Left ventricle myocardium inferior (tissue), 1 donor: ENCODE data around the gene TET1. TPM values are rescaled to one million over a fixed set of nuclear protein-coding genes. Genes with fewer than 3 reads are reported as not detected.

ENCODE experiments used
- DNase-seq: peaks from one replicate; pipeline ENCODE4 v3.0.0-alpha.2; 2020
- H3K27ac ChIP-seq: fragments of 200-600 bp; replicated peaks from 2 replicates; pipeline ENCODE4 v1.8.0; 2021
- H3K27me3 ChIP-seq: fragments of 200-600 bp; 2 replicates; pipeline ENCODE4 v1.8.0; 2021; ENCODE audit warnings: low read depth
- H3K36me3 ChIP-seq: fragments of 200-600 bp; 2 replicates; pipeline ENCODE4 v1.8.0; 2021
- H3K4me1 ChIP-seq: fragments of 200-600 bp; 2 replicates; pipeline ENCODE4 v1.8.0; 2021
- H3K4me3 ChIP-seq: fragments of 200-600 bp; 2 replicates; pipeline ENCODE4 v1.8.0; 2021; ENCODE audit warnings: mild to moderate bottlenecking, moderate library complexity
- H3K9me3 ChIP-seq: fragments of 200-600 bp; replicated peaks from 2 replicates; pipeline ENCODE4 v1.8.0; 2021
- intact Hi-C: fragments of 100-400 bp; cut with micrococcal nuclease; formaldehyde crosslinking; loops from one replicate; pipeline ENCODE4 v1.11.0; 2022
- total RNA-seq: library from RNA; stranded (reverse); fragmentation: NEBNext Ultra II Directional; extraction: Animal tissue kit (Norgen Biotek cat#: 25700); gene quantifications from one replicate; pipeline ENCODE4 v1.2.1, GENCODE V29; 2021
- TF ChIP-seq, protein P1 (sequence below): fragments of 200-600 bp; IDR thresholded peaks from 2 replicates; pipeline ENCODE4 v1.8.0; 2021; ENCODE audit warnings: antibody characterized with exemption, mild to moderate bottlenecking, borderline replicate concordance
- donor health status: DM: no; HTN: yes; CAD: no; lungs with severe emphysema.

Gene TET1
- total RNA-seq, 1 donor from 2014 or later = 2.2 TPM

DNA sequence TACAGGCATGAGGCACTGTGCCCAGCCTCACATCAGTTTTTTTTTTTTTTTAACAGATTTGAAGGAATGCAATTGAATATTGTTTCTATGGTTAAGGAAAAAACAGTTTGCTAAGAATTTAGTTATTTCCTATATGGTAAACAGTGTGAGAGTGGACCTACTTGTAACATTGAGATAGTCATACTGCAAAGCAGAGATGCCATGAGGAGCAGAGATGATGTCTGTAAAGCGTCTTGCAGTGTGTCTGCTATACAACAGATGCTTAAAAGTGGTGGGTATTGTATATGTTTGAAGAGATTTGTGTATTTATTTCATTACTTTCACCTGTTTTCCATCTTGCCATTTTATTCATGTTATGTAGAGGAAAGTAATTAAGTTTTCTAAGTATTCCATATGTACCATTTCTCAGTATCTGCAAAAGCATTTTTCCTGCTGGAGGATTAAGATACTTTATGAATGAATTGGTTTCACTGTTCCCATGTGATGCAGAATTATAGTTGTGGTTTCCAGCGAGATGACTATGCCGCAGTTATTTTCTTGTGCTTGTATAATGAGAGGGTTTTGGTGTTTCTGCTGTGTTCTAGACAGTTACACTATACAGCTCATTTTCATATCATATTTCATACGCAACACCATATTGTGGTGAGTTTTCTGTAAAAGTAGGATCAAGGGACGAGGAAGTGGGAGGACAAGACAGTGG lies 26.6 kb downstream of the TET1 start:
- TF ChIP-seq, protein P1, sequence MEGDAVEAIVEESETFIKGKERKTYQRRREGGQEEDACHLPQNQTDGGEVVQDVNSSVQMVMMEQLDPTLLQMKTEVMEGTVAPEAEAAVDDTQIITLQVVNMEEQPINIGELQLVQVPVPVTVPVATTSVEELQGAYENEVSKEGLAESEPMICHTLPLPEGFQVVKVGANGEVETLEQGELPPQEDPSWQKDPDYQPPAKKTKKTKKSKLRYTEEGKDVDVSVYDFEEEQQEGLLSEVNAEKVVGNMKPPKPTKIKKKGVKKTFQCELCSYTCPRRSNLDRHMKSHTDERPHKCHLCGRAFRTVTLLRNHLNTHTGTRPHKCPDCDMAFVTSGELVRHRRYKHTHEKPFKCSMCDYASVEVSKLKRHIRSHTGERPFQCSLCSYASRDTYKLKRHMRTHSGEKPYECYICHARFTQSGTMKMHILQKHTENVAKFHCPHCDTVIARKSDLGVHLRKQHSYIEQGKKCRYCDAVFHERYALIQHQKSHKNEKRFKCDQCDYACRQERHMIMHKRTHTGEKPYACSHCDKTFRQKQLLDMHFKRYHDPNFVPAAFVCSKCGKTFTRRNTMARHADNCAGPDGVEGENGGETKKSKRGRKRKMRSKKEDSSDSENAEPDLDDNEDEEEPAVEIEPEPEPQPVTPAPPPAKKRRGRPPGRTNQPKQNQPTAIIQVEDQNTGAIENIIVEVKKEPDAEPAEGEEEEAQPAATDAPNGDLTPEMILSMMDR = no peak
- H3K4me3 ChIP-seq = no peak overlapping the region

DNA sequence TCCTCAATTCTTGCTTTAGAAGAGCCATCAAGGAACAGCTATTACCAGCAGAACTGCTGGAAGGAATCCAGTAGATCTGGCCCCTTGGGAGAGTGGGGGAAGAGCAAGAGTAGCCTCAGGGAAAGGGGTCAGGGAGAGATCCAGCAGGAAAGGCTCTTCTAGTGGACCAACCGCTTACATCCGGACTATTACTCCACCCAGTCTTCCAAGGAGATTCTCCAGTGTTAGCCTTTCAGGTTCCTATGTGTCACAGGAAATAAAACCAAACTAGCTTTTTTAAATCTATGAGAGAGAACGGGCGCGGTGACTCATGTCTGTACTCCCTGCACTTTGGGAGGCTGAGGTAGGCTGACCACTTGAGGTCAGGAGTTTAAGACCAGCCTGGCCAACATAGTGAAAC lies 34.3 kb downstream of the TET1 start:
- TF ChIP-seq, protein P1 = no peak
- no peak overlapping the region for H3K4me3 ChIP-seq
- DNase-seq = peak; percentile 24
- no peaks in the 10 kb centered on the region for H3K9me3 ChIP-seq
- H3K27ac ChIP-seq = peak overlapping the region; percentile 43
- peaks cover 5% of the 10 kb centered on the region for H3K4me1 ChIP-seq
- intact Hi-C loops = no loop called here
- H3K27me3 ChIP-seq = no peaks in the 10 kb centered on the region
- no peaks in the 10 kb centered on the region for H3K36me3 ChIP-seq

More for the DNA sequence above, 26.6 kb downstream of the TET1 start:
- H3K36me3 ChIP-seq = no peaks in the 10 kb centered on the region
- H3K4me1 ChIP-seq = no peaks in the 10 kb centered on the region
- no peaks in the 10 kb centered on the region for H3K9me3 ChIP-seq
- H3K27ac ChIP-seq = no peak overlapping the region
- H3K27me3 ChIP-seq = no peaks in the 10 kb centered on the region
- DNase-seq = no peak
- intact Hi-C loops = no loop called here

DNA sequence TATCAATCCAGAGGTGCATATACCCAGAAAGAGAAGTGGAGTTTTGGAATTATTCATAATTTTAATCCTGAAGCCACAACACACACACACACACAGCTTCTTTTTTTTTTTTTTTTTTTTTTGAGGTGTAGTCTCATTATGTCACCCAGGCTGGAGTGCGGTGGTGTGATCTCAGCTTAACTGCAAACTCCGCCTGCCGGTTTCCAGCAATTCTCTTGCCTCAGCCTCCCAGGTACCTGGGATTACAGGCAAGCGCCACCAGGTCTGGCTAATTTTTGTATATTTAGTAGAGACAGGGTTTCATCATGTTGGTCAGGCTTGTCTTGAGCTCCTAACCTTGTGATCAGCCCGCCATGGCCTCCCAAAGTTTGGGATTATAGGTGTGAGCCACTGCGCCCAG lies 35.4 kb downstream of the TET1 start:
- DNase-seq = no peak

DNA sequence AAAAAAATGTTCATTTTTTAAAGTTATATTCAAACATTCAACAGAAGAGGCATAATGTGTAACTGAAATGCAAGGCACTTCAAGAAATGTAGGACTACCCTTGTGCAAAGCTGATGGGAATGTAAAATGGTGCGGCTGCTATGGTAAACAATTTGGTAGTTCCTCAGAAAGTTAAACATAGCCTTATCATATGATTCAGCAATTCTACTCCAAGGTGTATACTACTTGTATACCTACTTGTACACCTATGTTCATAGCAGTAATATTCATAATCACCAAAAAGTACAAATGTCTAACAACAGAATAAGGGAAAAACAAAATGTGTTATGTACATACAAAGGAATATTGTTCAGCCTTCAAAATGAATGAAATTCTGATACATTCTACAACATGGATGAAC lies 37.3 kb downstream of the TET1 start:
- Histone ChIP-seq H3K4me1 (peaks cover 31% of the 10 kb centered on the region), H3K27me3 (no peaks in the 10 kb centered on the region), H3K4me3 (no peak overlapping the region), H3K9me3 (no peaks in the 10 kb centered on the region), H3K27ac (no peak overlapping the region), H3K36me3 (no peaks in the 10 kb centered on the region)
- TF ChIP-seq, protein P1 = no peak
- intact Hi-C loops = no loop called here
- DNase-seq = no peak

More for the DNA sequence above, 35.4 kb downstream of the TET1 start:
- H3K4me3 ChIP-seq = no peak overlapping the region
- peaks cover 12% of the 10 kb centered on the region for H3K4me1 ChIP-seq
- TF ChIP-seq, protein P1 = no peak
- intact Hi-C loops = no loop called here
- H3K27ac ChIP-seq = no peak overlapping the region
- H3K36me3 ChIP-seq = no peaks in the 10 kb centered on the region
- H3K27me3 ChIP-seq = no peaks in the 10 kb centered on the region
- H3K9me3 ChIP-seq = no peaks in the 10 kb centered on the region

DNA sequence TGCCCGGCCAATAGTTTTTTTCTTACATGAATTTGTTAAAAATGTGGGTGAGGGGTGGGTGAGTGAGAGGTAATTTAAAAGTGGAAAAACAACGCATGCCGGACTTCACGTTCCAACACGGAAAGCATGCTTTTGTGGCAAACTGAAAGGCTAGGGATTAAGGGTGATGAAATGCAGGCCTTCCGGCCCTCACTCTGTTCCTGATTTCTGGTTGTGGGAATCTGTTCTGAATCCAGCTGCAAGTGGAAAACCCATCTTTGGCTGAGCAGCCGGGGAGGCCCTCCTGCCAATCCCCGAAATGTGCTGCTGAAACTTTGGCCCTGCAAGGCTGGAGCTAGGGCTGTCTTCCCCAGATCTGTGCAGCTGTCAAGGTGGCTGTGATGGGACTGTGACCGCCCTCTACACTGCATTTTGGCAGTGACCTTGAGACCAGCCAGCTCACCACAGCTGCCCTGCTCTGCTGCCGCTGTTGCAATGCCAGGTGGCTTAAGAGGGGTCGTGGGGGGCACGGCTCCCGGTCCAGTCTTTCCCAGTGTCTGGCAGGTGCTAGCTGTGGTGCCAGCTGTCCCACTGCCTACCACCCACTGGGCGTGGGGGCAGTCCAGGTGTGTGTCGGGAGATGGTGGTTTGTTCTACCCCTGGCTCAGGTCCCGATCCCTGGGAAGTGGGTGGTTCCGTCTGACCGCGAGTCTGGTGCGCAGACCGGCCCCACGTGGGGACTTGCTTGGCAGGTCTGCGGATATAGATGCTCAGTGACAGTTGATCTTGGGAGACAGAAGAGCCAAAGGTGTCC lies 39.0 kb downstream of the TET1 start:
- H3K36me3 ChIP-seq = no peaks in the 10 kb centered on the region
- TF ChIP-seq, protein P1 = no peak
- peak overlapping the region; percentile 67 for H3K4me3 ChIP-seq
- intact Hi-C loops = no loop called here
- DNase-seq = peak; percentile 38
- peaks cover 37% of the 10 kb centered on the region for H3K4me1 ChIP-seq
- no peaks in the 10 kb centered on the region for H3K27me3 ChIP-seq
- H3K9me3 ChIP-seq = no peaks in the 10 kb centered on the region
- peak overlapping the region; percentile 82 for H3K27ac ChIP-seq
